Endothelial cell of umbilical vein (primary cell): ENCODE data around the gene WBP2NL. TPM values are rescaled to one million over a fixed set of nuclear protein-coding genes. Genes with fewer than 3 reads are reported as not detected.

Experiments
- BruUV-seq: library from RNA; stranded (reverse); fragments of 400-500 nt; replicated peaks from 2 replicates; lab custom pipeline; 2021; lab: Mats Ljungman, UMichigan
- CTCF ChIA-PET: fragments of 300-600, 350-600 bp; sonication (Branson Sonifier 250); formaldehyde crosslinking; loops from one replicate; lab custom pipeline; 2021; ENCODE audit warnings: antibody characterized with exemption, inconsistent platforms; lab: Charles Lee
- POLR2A ChIA-PET: fragments of 300-600, 350-600 bp; sonication (Branson Sonifier 250); formaldehyde crosslinking; loops from one replicate; lab custom pipeline; 2021; ENCODE audit warnings: antibody characterized with exemption, inconsistent platforms; lab: Charles Lee
- DNase-seq: peaks from one replicate; pipeline ENCODE4 v3.0.0-alpha.2; 2011; ENCODE audit warnings: low read depth, low spot score
- FAIRE-seq: peaks from 2 replicates; lab custom pipeline; 2011; peaks lifted over from hg19 to GRCh38; lab: Jason Lieb, UNC
- H2AFZ ChIP-seq: 2 replicates; pipeline ENCODE4 v1.6.0; 2012; ENCODE audit warnings: low read depth, low read length, control low read depth, inconsistent platforms
- H3K27ac ChIP-seq: 2 replicates; pipeline ENCODE4 v1.5.1; 2011; ENCODE audit warnings: low read depth, mild to moderate bottlenecking, control low read depth, low read length, moderate library complexity; ENCODE audit not compliant: insufficient read depth
- H3K27me3 ChIP-seq, 2 experiments: 2 replicates each; pipeline versions ENCODE4 v1.6.0 to v1.6.1; 2011; ENCODE audit warnings: low read length in 2 of 2, mixed read lengths in 1 of 2; ENCODE audit not compliant: control insufficient read depth in 2 of 2, insufficient read depth in 2 of 2
- H3K36me3 ChIP-seq, 2 experiments: 2 replicates in 1 of 2; 3 replicates in 1 of 2; pipeline ENCODE4 v1.5.1; 2011; ENCODE audit warnings: low read length in 2 of 2, mild to moderate bottlenecking in 1 of 2, moderate library complexity in 1 of 2; ENCODE audit not compliant: control insufficient read depth in 2 of 2, insufficient read depth in 2 of 2; ENCODE audit errors: extremely low read depth in 1 of 2
- H3K4me1 ChIP-seq: 3 replicates; pipeline ENCODE4 v1.5.1; 2011; ENCODE audit warnings: mild to moderate bottlenecking, low read length; ENCODE audit not compliant: control insufficient read depth, insufficient read depth; ENCODE audit errors: extremely low read depth
- H3K4me2 ChIP-seq: 2 replicates; pipeline ENCODE4 v1.6.1; 2011; ENCODE audit warnings: low read length, control low read depth, mixed read lengths; ENCODE audit not compliant: insufficient read depth
- H3K4me3 ChIP-seq, 3 experiments: fragments of 200-600 bp in 1 of 3; sonication (generic), shearing (Covaris generic) in 1 of 3; replicated peaks in 1 of 3; 2 replicates each; pipeline ENCODE4 v1.5.1; 2011 to 2016; ENCODE audit warnings: control low read depth in 3 of 3, low read length in 3 of 3, mild to moderate bottlenecking in 2 of 3, inconsistent platforms in 1 of 3, low read depth in 1 of 3, moderate library complexity in 1 of 3; ENCODE audit not compliant: insufficient read depth in 1 of 3
- H3K79me2 ChIP-seq: 2 replicates; pipeline ENCODE4 v1.6.0; 2012; ENCODE audit warnings: low read length, inconsistent platforms; ENCODE audit not compliant: control insufficient read depth, insufficient read depth
- H3K9ac ChIP-seq: replicated peaks from 2 replicates; pipeline ENCODE3; 2011; ENCODE audit warnings: low read length, control low read depth; ENCODE audit not compliant: insufficient read depth; ENCODE audit errors: extremely low read depth
- H3K9me1 ChIP-seq: replicated peaks from 3 replicates; pipeline ENCODE4 v1.6.0; 2011; ENCODE audit warnings: mild to moderate bottlenecking, low read length; ENCODE audit not compliant: control insufficient read depth, insufficient read depth; ENCODE audit errors: extremely low read depth
- H3K9me3 ChIP-seq: replicated peaks from 2 replicates; pipeline ENCODE4 v1.5.1; 2012; ENCODE audit warnings: low read length, inconsistent platforms; ENCODE audit not compliant: control insufficient read depth, insufficient read depth
- H4K20me1 ChIP-seq: replicated peaks from 2 replicates; pipeline ENCODE3; 2011; ENCODE audit warnings: mild to moderate bottlenecking, low read length; ENCODE audit not compliant: control insufficient read depth, insufficient read depth; ENCODE audit errors: extremely low read depth
- EZH2 ChIP-seq: IDR thresholded peaks from 2 replicates; pipeline ENCODE4 v1.6.1; 2012; ENCODE audit warnings: borderline replicate concordance, low read depth, mild to moderate bottlenecking, moderate library complexity, low read length, inconsistent platforms; ENCODE audit not compliant: severe bottlenecking
- FOS ChIP-seq: IDR thresholded peaks from 2 replicates; pipeline ENCODE4 v1.6.1; 2011; ENCODE audit warnings: mild to moderate bottlenecking, low read length, moderate library complexity, borderline replicate concordance; ENCODE audit not compliant: insufficient read depth
- GATA2 ChIP-seq: IDR thresholded peaks from 2 replicates; pipeline ENCODE4 v1.7.0; 2011; ENCODE audit warnings: low read depth, mild to moderate bottlenecking, moderate library complexity, mixed read lengths, low read length; ENCODE audit not compliant: insufficient read length, insufficient read depth
- JUN ChIP-seq: IDR thresholded peaks from 2 replicates; pipeline ENCODE4 v1.6.1; 2011; ENCODE audit warnings: borderline replicate concordance, low read depth; ENCODE audit not compliant: insufficient read length, insufficient read depth
- MYC ChIP-seq: IDR thresholded peaks from one replicate; pipeline ENCODE4 v1.6.1; 2011; ENCODE audit warnings: mild to moderate bottlenecking, low read depth, low read length
- POLR2A ChIP-seq: IDR thresholded peaks from 2 replicates; pipeline ENCODE4 v1.6.1; 2012; ENCODE audit warnings: low read depth, mild to moderate bottlenecking, control low read depth, low read length
- POLR2AphosphoS5 ChIP-seq: IDR thresholded peaks from 2 replicates; pipeline ENCODE4 v1.6.1; 2012; ENCODE audit warnings: low read depth, mild to moderate bottlenecking, control low read depth, low read length, moderate library complexity; ENCODE audit not compliant: insufficient read depth
- dilution Hi-C: fragments of 300-500 bp; cut with MboI; formaldehyde crosslinking; loops from one replicate; pipeline ENCODE4 v1.15.0; 2019; ENCODE audit warnings: low sequenced_read_pairs; ENCODE audit not compliant: extremely low pct_ligation_motif_present
- intact Hi-C: fragments of 100-400 bp; cut with micrococcal nuclease; formaldehyde crosslinking; loops from one replicate; pipeline ENCODE4 v1.10.0; 2022
- polyA plus RNA-seq, 4 experiments: library from polyadenylated mRNA; depleted of rRNA in 3 of 4; stranded (reverse) in 3 of 4; unstranded in 1 of 4; fragments of >200 nt; gene quantifications; 2 replicates each; pipeline versions ENCODE4 v1.2.1 to v1.2.3, GENCODE V29; 2011 to 2012; ENCODE audit warnings: missing spikeins in 1 of 4
- total RNA-seq: library from RNA; stranded (reverse); gene quantifications from 2 replicates; pipeline ENCODE4 v1.2.3, GENCODE V29; 2021
- TF ChIP-seq, protein P1 (sequence below), 2 donors: IDR thresholded peaks; 1 replicate in 1 of 2; 2 replicates in 1 of 2; pipeline ENCODE4 v1.5.1; 2011; ENCODE audit warnings: low read length in 2 of 2, mild to moderate bottlenecking in 2 of 2, moderate library complexity in 2 of 2, control low read depth in 1 of 2, inconsistent platforms in 1 of 2, low read depth in 1 of 2; ENCODE audit not compliant: insufficient read depth in 1 of 2; ENCODE audit errors: extremely low read depth in 1 of 2
- TF ChIP-seq, protein P2 (sequence below): IDR thresholded peaks from 2 replicates; pipeline ENCODE4 v1.6.1; 2011; ENCODE audit not compliant: insufficient read depth, insufficient read length

The WBP2NL gene
- total and polyA plus RNA-seq, 2 donors (not counting 3 experiments of a cell fraction or from before 2014, with no cell fraction given), result 0.08 to 0.27 TPM

DNA sequence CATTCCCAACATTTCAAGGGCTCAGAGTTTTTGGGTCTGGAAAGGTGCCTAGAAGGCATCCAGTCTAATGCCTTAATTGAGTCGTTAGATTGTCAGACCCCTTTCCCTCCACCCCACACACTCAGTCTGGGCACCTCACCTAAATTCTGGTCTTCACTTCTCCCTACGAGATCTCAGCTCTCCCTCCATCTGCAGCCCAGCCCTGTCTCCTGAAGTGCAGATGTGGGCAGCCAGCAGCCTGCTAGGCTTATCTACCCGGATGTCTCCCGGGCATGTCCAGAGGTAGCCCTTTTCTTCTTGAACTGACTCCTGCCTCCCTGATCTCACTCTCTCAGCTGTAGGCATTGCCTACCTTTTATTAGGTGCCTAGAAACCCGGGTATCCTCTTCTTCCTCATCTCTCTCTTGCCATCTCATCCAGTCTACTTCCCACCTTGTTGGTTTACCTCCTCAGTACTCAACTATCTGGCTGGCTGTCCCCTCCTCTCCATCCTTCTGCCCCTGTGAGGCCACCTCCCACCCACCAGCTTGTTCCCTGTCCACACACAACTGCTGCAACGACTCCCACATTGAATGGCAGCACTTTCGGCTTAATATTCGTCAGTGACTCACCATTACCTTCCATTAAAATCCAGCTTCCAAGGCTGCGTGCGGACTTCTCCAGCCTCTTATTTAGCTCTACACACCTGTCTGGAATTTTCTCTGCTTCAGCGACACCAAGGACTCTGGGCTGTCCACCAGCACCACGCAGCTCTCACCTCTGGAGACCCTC is 23.1 kb upstream of the WBP2NL start:
- no TSS peak for BruUV-seq
- POLR2A ChIA-PET, result no interaction called here
- FAIRE-seq (no peak), DNase-seq (no peak)
- Histone ChIP-seq H3K4me3 (no peak overlapping the region), H3K9me1 (no peaks in the 10 kb centered on the region), H3K9me3 (no peaks in the 10 kb centered on the region), H3K27ac (no peak overlapping the region), H3K9ac (no peak overlapping the region), H2AFZ (no peak overlapping the region), H3K36me3 (no peaks in the 10 kb centered on the region), H3K79me2 (no peaks in the 10 kb centered on the region), H4K20me1 (no peaks in the 10 kb centered on the region), H3K27me3 (peaks cover 24 to 31% of the 10 kb centered on the region in 2 experiments), H3K4me2 (no peak overlapping the region), H3K4me1 (peaks cover 3% of the 10 kb centered on the region)
- TF ChIP-seq EZH2 (no peak), FOS (no peak), GATA2 (no peak), POLR2AphosphoS5 (no peak), MYC (no peak), POLR2A (no peak), JUN (no peak)
- TF ChIP-seq, protein P1, sequence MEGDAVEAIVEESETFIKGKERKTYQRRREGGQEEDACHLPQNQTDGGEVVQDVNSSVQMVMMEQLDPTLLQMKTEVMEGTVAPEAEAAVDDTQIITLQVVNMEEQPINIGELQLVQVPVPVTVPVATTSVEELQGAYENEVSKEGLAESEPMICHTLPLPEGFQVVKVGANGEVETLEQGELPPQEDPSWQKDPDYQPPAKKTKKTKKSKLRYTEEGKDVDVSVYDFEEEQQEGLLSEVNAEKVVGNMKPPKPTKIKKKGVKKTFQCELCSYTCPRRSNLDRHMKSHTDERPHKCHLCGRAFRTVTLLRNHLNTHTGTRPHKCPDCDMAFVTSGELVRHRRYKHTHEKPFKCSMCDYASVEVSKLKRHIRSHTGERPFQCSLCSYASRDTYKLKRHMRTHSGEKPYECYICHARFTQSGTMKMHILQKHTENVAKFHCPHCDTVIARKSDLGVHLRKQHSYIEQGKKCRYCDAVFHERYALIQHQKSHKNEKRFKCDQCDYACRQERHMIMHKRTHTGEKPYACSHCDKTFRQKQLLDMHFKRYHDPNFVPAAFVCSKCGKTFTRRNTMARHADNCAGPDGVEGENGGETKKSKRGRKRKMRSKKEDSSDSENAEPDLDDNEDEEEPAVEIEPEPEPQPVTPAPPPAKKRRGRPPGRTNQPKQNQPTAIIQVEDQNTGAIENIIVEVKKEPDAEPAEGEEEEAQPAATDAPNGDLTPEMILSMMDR (IDR thresholded peaks at IDR 0.05; ENCODE audit: extremely low read depth in 1 of 2, insufficient read depth in 1 of 2, low read depth in 1 of 2, low read length in 2 of 2), result no peak
- TF ChIP-seq, protein P2, sequence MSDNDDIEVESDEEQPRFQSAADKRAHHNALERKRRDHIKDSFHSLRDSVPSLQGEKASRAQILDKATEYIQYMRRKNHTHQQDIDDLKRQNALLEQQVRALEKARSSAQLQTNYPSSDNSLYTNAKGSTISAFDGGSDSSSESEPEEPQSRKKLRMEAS, result no peak
- dilution Hi-C loops, result no loop called here
- CTCF ChIA-PET, result interaction anchor here (1.7 kb wide), 1 partner anchor 115 kb away, joined by 3 read pairs; the partner anchor contains the start of gene NDUFA6
- intact Hi-C loops, result no loop called here
